Measurements from ENCODE around the gene ATXN7L2. TPM values are rescaled to one million over a fixed set of nuclear protein-coding genes. Genes with fewer than 3 reads are reported as not detected.

ATXN7L2 gene
- total and polyA plus RNA-seq, 2 of the 8 experiments (the other 6 are each of a cell fraction or from before 2014, with no cell fraction given) = 8.1 to 9.3 TPM

- TF ChIP-seq ATF2 (IDR thresholded peaks at IDR 0.05; ENCODE audit: low read length) (no peak), TAF1 (IDR thresholded peaks at IDR 0.05; ENCODE audit: low read depth, low read length) (peak; percentile 98), JUN (IDR thresholded peaks at IDR 0.05; ENCODE audit: low read depth, low read length) (no peak), SIRT6 (IDR thresholded peaks at IDR 0.05; ENCODE audit: low read length) (no peak), YY1 (IDR thresholded peaks at IDR 0.05; ENCODE audit: low read depth, low read length) (peak; percentile 98), HDAC6 (IDR thresholded peaks at IDR 0.05; ENCODE audit: low read depth, low read length) (no peak), SP2 (IDR thresholded peaks at IDR 0.05; ENCODE audit: low read length) (no peak), CBX8 (IDR thresholded peaks at IDR 0.05; ENCODE audit: borderline replicate concordance, low read depth, low read length) (no peak), CREB1 (IDR thresholded peaks at IDR 0.05) (peak; percentile 90), KDM4A (IDR thresholded peaks at IDR 0.05; ENCODE audit: low read depth, low read length, severe bottlenecking) (peak; percentile 77), FOSL1 (IDR thresholded peaks at IDR 0.05; ENCODE audit: insufficient read depth, low read depth, low read length) (peak; percentile 100)
These were observed at the start of gene ATXN7L2 (continued) for GRCh38 chr1:109483672-109484518.
